Hematopoietic multipotent progenitor cell treated with erythropoietin and hydrocortisone succinate and interleukin-3 and kit ligand, for 6 days (in vitro differentiated cells): ENCODE measurements around the gene PIK3R2.
A peak's percentile ranks its signal among the peaks of the same experiment; 100 is the strongest.

ENCODE experiments used
- DNase-seq: peaks from one replicate; pipeline ENCODE4 v3.0.0-alpha.2; 2015

PIK3R2 gene

GRCh38 chr19:18174983-18175382 lies 22.0 kb downstream of the PIK3R2 start:
- no peak for DNase-seq

GRCh38 chr19:18176367-18177310 lies 23.7 kb downstream of the PIK3R2 start:
- peak; percentile 65 for DNase-seq

- DNase-seq = no peak
Observed at GRCh38 chr19:18179957-18180356, 27.0 kb downstream of the PIK3R2 start.

GRCh38 chr19:18183529-18183928 lies 30.6 kb downstream of the PIK3R2 start:
- DNase-seq = no peak

- DNase-seq = no peak
Observed at GRCh38 chr19:18185538-18185937, 32.6 kb downstream of the PIK3R2 start.

GRCh38 chr19:18190278-18190677 lies 37.3 kb downstream of the PIK3R2 start:
- DNase-seq = no peak

- no peak for DNase-seq
Observed at GRCh38 chr19:18191640-18192062, 38.7 kb downstream of the PIK3R2 start.

GRCh38 chr19:18192673-18193387 lies 39.9 kb downstream of the PIK3R2 start, which contains the start of gene MPV17L2:
MPV17L2 (plus strand) TSS chr19:18193218; CDS start chr19:18193282, 64 bp downstream.
- peak; percentile 100 for DNase-seq

- DNase-seq = peak; percentile 52
Observed at GRCh38 chr19:18193388-18194180, 40.6 kb downstream of the PIK3R2 start.

- no peak for DNase-seq
Observed at GRCh38 chr19:18194181-18194530, 41.2 kb downstream of the PIK3R2 start.

GRCh38 chr19:18194554-18195238 lies 41.7 kb downstream of the PIK3R2 start:
- peak; percentile 61 for DNase-seq

GRCh38 chr19:18196511-18196845 lies 43.5 kb downstream of the PIK3R2 start:
- no peak for DNase-seq

- no peak for DNase-seq
Observed at GRCh38 chr19:18197306-18197705, 44.3 kb downstream of the PIK3R2 start.

- DNase-seq = no peak
Observed at GRCh38 chr19:18197941-18198340, 45.0 kb downstream of the PIK3R2 start.

- no peak for DNase-seq
Observed at GRCh38 chr19:18198374-18198773, 45.4 kb downstream of the PIK3R2 start.

- no peak for DNase-seq
Observed at GRCh38 chr19:18202397-18202777, 49.4 kb downstream of the PIK3R2 start.

- DNase-seq = peak; percentile 41
Observed at GRCh38 chr19:18202778-18203407, 49.9 kb downstream of the PIK3R2 start.

- peak; percentile 29 for DNase-seq
Observed at GRCh38 chr19:18203408-18203862, 50.5 kb downstream of the PIK3R2 start.

GRCh38 chr19:18203863-18204393 lies 51.0 kb downstream of the PIK3R2 start, which contains the start of gene RAB3A:
RAB3A (minus strand) TSS chr19:18204042; CDS start chr19:18202740, 1,302 bp downstream.
- DNase-seq = peak; percentile 100

- peak; percentile 77 for DNase-seq
Observed at GRCh38 chr19:18204394-18205199, 51.6 kb downstream of the PIK3R2 start.
